ENCODE measurements around the gene TOMM40. TPM values are rescaled to one million over a fixed set of nuclear protein-coding genes. Genes with fewer than 3 reads are reported as not detected.
"Not testable (repeated sequence)": the region's sequence is repeated elsewhere in the genome, so short reads cannot be mapped to it uniquely, and the experiment has no call there.

The TOMM40 gene
- total and polyA plus RNA-seq, 2 experiments from 2014 or later = 119 to 172 TPM

DNA sequence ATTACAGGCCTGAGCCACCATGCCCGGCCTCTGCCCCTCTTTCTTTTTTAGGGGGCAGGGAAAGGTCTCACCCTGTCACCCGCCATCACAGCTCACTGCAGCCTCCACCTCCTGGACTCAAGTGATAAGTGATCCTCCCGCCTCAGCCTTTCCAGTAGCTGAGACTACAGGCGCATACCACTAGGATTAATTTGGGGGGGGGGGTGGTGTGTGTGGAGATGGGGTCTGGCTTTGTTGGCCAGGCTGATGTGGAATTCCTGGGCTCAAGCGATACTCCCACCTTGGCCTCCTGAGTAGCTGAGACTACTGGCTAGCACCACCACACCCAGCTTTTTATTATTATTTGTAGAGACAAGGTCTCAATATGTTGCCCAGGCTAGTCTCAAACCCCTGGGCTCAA is 18.7 kb downstream of the TOMM40 start:
- Histone ChIP-seq H3K4me1 (ENCODE audit: low read depth) (peaks cover 4% of the 10 kb centered on the region), H3K27ac (no peak overlapping the region), H3K36me3 (no peaks in the 10 kb centered on the region), H3K9me3 (ENCODE audit: low read depth) (no peaks in the 10 kb centered on the region), H3K27me3 (no peaks in the 10 kb centered on the region), H3K4me3 (no peak overlapping the region)
- TF ChIP-seq, protein P1, sequence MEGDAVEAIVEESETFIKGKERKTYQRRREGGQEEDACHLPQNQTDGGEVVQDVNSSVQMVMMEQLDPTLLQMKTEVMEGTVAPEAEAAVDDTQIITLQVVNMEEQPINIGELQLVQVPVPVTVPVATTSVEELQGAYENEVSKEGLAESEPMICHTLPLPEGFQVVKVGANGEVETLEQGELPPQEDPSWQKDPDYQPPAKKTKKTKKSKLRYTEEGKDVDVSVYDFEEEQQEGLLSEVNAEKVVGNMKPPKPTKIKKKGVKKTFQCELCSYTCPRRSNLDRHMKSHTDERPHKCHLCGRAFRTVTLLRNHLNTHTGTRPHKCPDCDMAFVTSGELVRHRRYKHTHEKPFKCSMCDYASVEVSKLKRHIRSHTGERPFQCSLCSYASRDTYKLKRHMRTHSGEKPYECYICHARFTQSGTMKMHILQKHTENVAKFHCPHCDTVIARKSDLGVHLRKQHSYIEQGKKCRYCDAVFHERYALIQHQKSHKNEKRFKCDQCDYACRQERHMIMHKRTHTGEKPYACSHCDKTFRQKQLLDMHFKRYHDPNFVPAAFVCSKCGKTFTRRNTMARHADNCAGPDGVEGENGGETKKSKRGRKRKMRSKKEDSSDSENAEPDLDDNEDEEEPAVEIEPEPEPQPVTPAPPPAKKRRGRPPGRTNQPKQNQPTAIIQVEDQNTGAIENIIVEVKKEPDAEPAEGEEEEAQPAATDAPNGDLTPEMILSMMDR (IDR thresholded peaks at IDR 0.05; ENCODE audit: low read depth, low read length) = no peak
- DNase-seq (ENCODE audit: low read depth in 1 of 2, low spot score in 1 of 2) = no peak

DNA sequence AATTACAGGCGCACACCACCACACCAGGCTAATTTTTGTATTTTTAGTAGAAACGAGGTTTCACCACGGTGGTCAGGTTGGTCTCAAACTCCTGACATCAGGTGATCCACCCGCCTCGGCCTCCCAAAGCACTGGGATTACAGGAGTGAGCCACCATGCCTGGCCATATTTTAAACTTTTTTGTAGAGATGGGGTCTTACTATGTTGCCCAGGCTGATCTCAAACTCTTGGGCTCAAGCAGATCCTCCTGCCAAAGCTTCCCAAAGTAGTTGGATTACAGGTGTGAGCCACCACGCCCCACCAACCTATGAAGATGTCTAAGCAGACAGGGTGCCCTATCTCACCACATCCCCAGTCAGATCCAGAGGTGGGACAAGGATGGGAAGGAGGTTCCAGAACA is 20.8 kb downstream of the TOMM40 start:
- H3K4me3 ChIP-seq; H3K4me1 ChIP-seq (ENCODE audit: low read depth); H3K27me3 ChIP-seq; H3K9me3 ChIP-seq (ENCODE audit: low read depth); H3K36me3 ChIP-seq; H3K27ac ChIP-seq; DNase-seq (ENCODE audit: low read depth in 1 of 2, low spot score in 1 of 2): not testable (repeated sequence)

DNA sequence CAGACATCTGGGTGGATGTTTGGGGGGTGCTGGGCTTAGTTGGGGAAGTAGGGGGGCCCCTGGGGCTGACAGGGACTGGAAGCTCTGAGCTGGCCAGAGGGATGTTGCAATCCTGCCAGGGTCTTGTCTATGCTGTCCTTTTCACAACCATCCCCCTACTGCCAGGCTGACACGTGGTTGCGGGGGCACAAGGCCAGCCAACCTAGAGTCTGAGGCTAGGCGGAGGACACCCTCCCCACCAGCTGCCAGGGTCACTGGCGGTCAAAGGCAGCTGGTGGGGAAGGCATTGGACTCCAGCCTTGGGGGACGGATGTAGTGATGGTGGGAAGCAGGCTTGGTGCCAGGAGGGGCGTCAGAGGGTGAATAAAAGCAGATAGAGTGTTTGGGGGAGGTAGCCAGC is 21.8 kb downstream of the TOMM40 start:
- no peaks in the 10 kb centered on the region for H3K9me3 ChIP-seq (ENCODE audit: low read depth)
- H3K4me3 ChIP-seq = no peak overlapping the region
- H3K36me3 ChIP-seq = no peaks in the 10 kb centered on the region
- no peaks in the 10 kb centered on the region for H3K27me3 ChIP-seq
- peak in 1 of 2 donors; percentile 79 for DNase-seq (ENCODE audit: low read depth in 1 of 2, low spot score in 1 of 2)
- TF ChIP-seq, protein P1 (IDR thresholded peaks at IDR 0.05; ENCODE audit: low read depth, low read length) = no peak
- H3K4me1 ChIP-seq (ENCODE audit: low read depth) = peaks cover 4% of the 10 kb centered on the region
- H3K27ac ChIP-seq = no peak overlapping the region

DNA sequence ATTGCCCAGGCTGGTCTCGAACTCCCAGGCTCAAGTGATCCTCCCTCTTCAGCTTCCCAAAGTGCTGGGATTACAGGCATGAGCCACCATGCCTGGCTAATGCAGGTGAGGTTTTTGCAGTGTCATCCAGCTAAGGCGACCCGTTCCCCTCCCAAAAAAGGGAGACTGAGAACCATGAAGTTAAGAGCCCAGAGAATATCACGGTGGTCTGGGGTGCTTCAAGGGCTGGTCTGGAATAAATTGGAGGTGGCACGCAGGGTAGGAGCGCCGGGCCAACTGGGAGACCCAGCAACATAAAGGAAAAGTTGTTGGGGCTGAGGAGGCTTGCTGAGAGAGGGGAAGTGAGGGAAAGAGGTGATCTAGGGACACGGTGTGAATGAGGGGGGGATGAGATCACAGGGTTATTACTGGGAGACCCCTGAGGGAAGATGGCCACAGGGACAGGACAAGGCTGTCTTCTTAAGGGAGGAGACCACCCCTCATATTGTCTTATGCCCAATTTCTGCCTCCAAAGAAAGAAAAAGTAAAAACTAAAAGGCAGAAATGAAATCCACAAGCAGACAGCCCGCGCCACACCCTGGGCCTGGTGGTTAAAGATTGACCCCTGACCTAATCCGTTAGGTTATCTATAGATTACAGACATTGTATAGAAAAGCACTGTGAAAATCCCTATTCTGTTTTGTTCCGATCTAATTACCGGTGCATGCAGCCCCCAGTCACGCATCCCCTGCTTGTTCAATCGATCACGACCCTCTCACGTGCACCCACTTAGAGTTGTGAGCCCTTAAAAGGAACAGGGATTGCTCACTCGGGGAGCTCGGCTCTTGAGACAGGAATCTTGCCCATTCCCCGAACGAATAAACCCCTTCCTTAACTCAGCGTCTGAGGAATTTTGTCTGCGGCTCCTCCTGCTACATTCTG is 22.7 kb downstream of the TOMM40 start:
- H3K9me3 ChIP-seq (ENCODE audit: low read depth); H3K36me3 ChIP-seq; DNase-seq (ENCODE audit: low read depth in 1 of 2, low spot score in 1 of 2); H3K27ac ChIP-seq; H3K4me1 ChIP-seq (ENCODE audit: low read depth); H3K4me3 ChIP-seq; H3K27me3 ChIP-seq: not testable (repeated sequence)

DNA sequence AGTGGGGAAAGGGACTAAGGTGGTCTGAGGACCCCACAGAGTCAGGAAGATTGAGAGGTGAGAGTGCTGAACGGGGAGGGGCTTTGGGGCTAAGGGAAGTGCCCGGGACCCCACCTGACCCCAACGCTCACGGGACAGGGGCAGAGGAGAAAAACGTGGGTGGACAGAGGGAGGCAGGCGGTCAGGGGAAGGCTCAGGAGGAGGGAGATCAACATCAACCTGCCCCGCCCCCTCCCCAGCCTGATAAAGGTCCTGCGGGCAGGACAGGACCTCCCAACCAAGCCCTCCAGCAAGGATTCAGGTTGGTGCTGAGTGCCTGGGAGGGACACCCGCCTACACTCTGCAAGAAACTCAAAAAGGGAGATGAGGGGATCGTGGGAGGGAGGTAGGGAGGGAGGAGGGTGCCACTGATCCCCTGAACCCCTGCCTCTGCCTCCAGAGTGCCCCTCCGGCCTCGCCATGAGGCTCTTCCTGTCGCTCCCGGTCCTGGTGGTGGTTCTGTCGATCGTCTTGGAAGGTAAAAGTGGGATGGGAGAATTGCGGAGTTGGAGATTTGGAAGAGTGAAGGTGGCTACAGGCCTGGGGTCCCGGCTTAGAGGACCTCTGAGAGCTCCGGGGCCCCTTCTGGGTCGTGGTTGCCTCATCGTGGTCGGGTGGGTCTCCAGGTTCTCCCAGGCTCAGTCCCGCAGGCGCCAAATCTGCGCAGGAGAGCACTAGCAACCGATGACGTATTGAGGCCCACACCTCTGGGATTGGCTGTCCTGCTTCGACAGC is 23.6 kb downstream of the TOMM40 start, which contains the start of gene APOC1:
TSS of gene APOC1 (plus strand) at position 176 of the 774 bp plus-strand sequence. CDS start at position 460, 284 bp downstream.
- H3K36me3 ChIP-seq; H3K4me1 ChIP-seq (ENCODE audit: low read depth); H3K27ac ChIP-seq; H3K27me3 ChIP-seq; H3K9me3 ChIP-seq (ENCODE audit: low read depth): not testable (repeated sequence)
- peak within 1 kb of the TSS; percentile 48 for H3K4me3 ChIP-seq
- peak; percentile 88 to 91 for DNase-seq (ENCODE audit: low read depth in 1 of 2, low spot score in 1 of 2)

DNA sequence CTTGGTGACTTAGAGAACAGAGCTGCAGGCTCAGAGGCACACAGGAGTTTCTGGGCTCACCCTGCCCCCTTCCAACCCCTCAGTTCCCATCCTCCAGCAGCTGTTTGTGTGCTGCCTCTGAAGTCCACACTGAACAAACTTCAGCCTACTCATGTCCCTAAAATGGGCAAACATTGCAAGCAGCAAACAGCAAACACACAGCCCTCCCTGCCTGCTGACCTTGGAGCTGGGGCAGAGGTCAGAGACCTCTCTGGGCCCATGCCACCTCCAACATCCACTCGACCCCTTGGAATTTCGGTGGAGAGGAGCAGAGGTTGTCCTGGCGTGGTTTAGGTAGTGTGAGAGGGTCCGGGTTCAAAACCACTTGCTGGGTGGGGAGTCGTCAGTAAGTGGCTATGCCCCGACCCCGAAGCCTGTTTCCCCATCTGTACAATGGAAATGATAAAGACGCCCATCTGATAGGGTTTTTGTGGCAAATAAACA is 33.2 kb downstream of the TOMM40 start:
- Histone ChIP-seq H3K4me3 (no peak overlapping the region), H3K36me3 (no peaks in the 10 kb centered on the region), H3K4me1 (ENCODE audit: low read depth) (peaks cover 3% of the 10 kb centered on the region), H3K9me3 (ENCODE audit: low read depth) (no peaks in the 10 kb centered on the region), H3K27ac (no peak overlapping the region), H3K27me3 (no peaks in the 10 kb centered on the region)
- DNase-seq (ENCODE audit: low read depth in 1 of 2, low spot score in 1 of 2) = no peak
- TF ChIP-seq, protein P1 (IDR thresholded peaks at IDR 0.05; ENCODE audit: low read depth, low read length) = no peak
